Measurements from ENCODE around the gene TXNDC12.

DNA sequence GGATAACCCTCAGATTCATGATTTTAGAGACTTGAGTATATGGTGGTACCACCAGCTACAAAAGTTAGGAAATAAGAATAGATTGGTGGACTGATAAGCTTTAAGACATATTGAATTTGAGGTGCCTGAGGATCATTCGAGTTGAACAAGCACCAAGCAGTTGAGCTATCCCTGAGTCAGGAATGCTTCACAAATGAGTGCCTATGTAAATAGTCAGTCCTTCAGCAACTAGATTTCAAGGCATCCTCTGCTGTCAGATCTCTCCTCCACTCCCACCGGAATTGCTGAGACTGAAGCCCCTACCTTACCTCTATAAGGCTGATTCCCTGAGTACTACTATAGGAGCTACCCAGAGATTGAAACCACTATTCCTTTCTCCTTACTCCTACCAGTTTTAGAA is 8.2 kb upstream of the TXNDC12 start:
- TF ChIP-seq, protein P1, sequence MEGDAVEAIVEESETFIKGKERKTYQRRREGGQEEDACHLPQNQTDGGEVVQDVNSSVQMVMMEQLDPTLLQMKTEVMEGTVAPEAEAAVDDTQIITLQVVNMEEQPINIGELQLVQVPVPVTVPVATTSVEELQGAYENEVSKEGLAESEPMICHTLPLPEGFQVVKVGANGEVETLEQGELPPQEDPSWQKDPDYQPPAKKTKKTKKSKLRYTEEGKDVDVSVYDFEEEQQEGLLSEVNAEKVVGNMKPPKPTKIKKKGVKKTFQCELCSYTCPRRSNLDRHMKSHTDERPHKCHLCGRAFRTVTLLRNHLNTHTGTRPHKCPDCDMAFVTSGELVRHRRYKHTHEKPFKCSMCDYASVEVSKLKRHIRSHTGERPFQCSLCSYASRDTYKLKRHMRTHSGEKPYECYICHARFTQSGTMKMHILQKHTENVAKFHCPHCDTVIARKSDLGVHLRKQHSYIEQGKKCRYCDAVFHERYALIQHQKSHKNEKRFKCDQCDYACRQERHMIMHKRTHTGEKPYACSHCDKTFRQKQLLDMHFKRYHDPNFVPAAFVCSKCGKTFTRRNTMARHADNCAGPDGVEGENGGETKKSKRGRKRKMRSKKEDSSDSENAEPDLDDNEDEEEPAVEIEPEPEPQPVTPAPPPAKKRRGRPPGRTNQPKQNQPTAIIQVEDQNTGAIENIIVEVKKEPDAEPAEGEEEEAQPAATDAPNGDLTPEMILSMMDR (IDR thresholded peaks at IDR 0.05; ENCODE audit: low read depth, low read length, poor library complexity, severe bottlenecking) = no peak
- no peak for TF ChIP-seq EZH2phosphoT487 (IDR thresholded peaks at IDR 0.05; ENCODE audit: borderline replicate concordance, low read length)

Data from DOHH2 (cell line).